GM12878 (cell line): ENCODE data around the gene TIMM8A. TPM values are rescaled to one million over a fixed set of nuclear protein-coding genes. Genes with fewer than 3 reads are reported as not detected.

Experiments
- ATF7 ChIP-seq: fragments of 450-650 bp; IDR thresholded peaks from 2 replicates; pipeline ENCODE4 v1.6.1; 2016; ENCODE audit warnings: low read depth, mild to moderate bottlenecking
- CREB1 ChIP-seq: IDR thresholded peaks from 2 replicates; pipeline ENCODE4 v1.6.1; 2012; ENCODE audit warnings: low read depth, mild to moderate bottlenecking, inconsistent platforms
- EGR1 ChIP-seq, 2 experiments: IDR thresholded peaks; 1 replicate in 1 of 2; 2 replicates in 1 of 2; pipeline ENCODE4 v1.6.1; 2011 to 2012; ENCODE audit warnings: low read depth in 2 of 2, low read length in 2 of 2, borderline replicate concordance in 1 of 2, mild to moderate bottlenecking in 1 of 2, moderate library complexity in 1 of 2
- ESRRA ChIP-seq: IDR thresholded peaks from 2 replicates; pipeline ENCODE4 v1.6.1; 2012; ENCODE audit warnings: mild to moderate bottlenecking, low read length, improper control_type of control experiment
- HDAC2 ChIP-seq: fragments of 200-600 bp; sonication (generic); IDR thresholded peaks from 2 replicates; pipeline ENCODE4 v1.6.1; 2017
- NFIC ChIP-seq: IDR thresholded peaks from 2 replicates; pipeline ENCODE4 v1.6.1; 2012; ENCODE audit warnings: low read depth, mild to moderate bottlenecking, inconsistent platforms, low read length, moderate library complexity
- NFYA ChIP-seq: IDR thresholded peaks from 2 replicates; pipeline ENCODE4 v1.6.1; 2011; ENCODE audit warnings: low read depth, mild to moderate bottlenecking, low read length, improper control_type of control experiment, borderline replicate concordance
- PAX8 ChIP-seq: fragments of 450-650 bp; IDR thresholded peaks from 2 replicates; pipeline ENCODE4 v1.6.1; 2017; ENCODE audit warnings: mild to moderate bottlenecking, moderate library complexity
- RBBP5 ChIP-seq: fragments of 200-600 bp; sonication (generic); conservative IDR thresholded peaks from 2 replicates; pipeline ENCODE4 v1.6.1; 2016
- SMARCA5 ChIP-seq: fragments of 450-650 bp; IDR thresholded peaks from 2 replicates; pipeline ENCODE4 v1.6.1; 2017; ENCODE audit warnings: mild to moderate bottlenecking
- SRF ChIP-seq, 2 experiments: IDR thresholded peaks; 2 replicates each; pipeline ENCODE4 v1.6.1; 2011; ENCODE audit warnings: low read depth in 2 of 2, low read length in 2 of 2, mild to moderate bottlenecking in 1 of 2, moderate library complexity in 1 of 2
- STAT1 ChIP-seq: fragments of 450-650 bp; conservative IDR thresholded peaks from 2 replicates; pipeline ENCODE4 v1.6.1; 2014; ENCODE audit warnings: antibody characterized with exemption, mild to moderate bottlenecking
- SUPT20H ChIP-seq: IDR thresholded peaks from 2 replicates; pipeline ENCODE4 v1.6.1; 2011; ENCODE audit warnings: low read depth, mild to moderate bottlenecking, low read length, moderate library complexity, borderline replicate concordance; ENCODE audit not compliant: control insufficient read depth
- TCF7 ChIP-seq: IDR thresholded peaks from 2 replicates; pipeline ENCODE4 v1.6.1; 2014; ENCODE audit warnings: antibody characterized with exemption, borderline replicate concordance
- YY1 ChIP-seq: IDR thresholded peaks from 2 replicates; pipeline ENCODE4 v1.6.1; 2011; ENCODE audit warnings: low read depth, mild to moderate bottlenecking, low read length
- ZNF24 ChIP-seq: fragments of 450-650 bp; IDR thresholded peaks from 2 replicates; pipeline ENCODE4 v1.6.1; 2017; ENCODE audit warnings: antibody characterized with exemption, mild to moderate bottlenecking
- polyA plus RNA-seq, 11 experiments: library from polyadenylated mRNA; depleted of rRNA in 4 of 11; unstranded in 6 of 11; stranded (reverse) in 5 of 11; fragments of >200 nt; fragmentation: Nextera tagmentation in 4 of 11; fragmentation: Illumina TruSeq in 1 of 11; extraction: Ambion mirVana in 4 of 11; extraction: Trizol in 1 of 11; gene quantifications; 1 replicate in 1 of 11; 2 replicates in 10 of 11; pipeline versions ENCODE4 v1.2.1 to v1.2.3, GENCODE V29; 2011 to 2016; ENCODE audit warnings: inconsistent platforms in 2 of 11, missing spikeins in 2 of 11, low read depth in 1 of 11
- total RNA-seq, 4 experiments: library from RNA; depleted of rRNA in 3 of 4; stranded (reverse); fragments of >200 nt in 3 of 4; fragmentation: Illumina TruSeq in 1 of 4; extraction: Trizol in 1 of 4; gene quantifications; 2 replicates each; pipeline versions ENCODE4 v1.2.1 to v1.2.3, GENCODE V29; 2013 to 2021
- TF ChIP-seq, protein P1 (sequence below): fragments of 450-650 bp; IDR thresholded peaks from 2 replicates; pipeline ENCODE4 v1.6.1; 2016; ENCODE audit warnings: mild to moderate bottlenecking, moderate library complexity, borderline replicate concordance
- TF ChIP-seq, protein P2 (sequence below): fragments of 450-650 bp; IDR thresholded peaks from 2 replicates; pipeline ENCODE4 v1.6.1; 2016; ENCODE audit warnings: mild to moderate bottlenecking
- TF ChIP-seq, protein P3 (sequence below): IDR thresholded peaks from 2 replicates; pipeline ENCODE4 v1.6.1; 2012; ENCODE audit warnings: low read depth, low read length, improper control_type of control experiment
- TF ChIP-seq, protein P4 (sequence below): fragments of 150-350 bp; IDR thresholded peaks from 2 replicates; pipeline ENCODE4 v1.6.1; 2014; ENCODE audit warnings: mild to moderate bottlenecking, low read depth, low read length
- TF ChIP-seq, protein P5 (sequence below): fragments of 450-650 bp; IDR thresholded peaks from 2 replicates; pipeline ENCODE4 v1.6.1; 2017; ENCODE audit warnings: low read depth, mild to moderate bottlenecking, moderate library complexity

The TIMM8A gene
- total and polyA plus RNA-seq, 10 of the 15 experiments (the other 5 are each of a cell fraction or from before 2014, with no cell fraction given), result 6.7 to 92.7 (median 26.5) TPM

DNA sequence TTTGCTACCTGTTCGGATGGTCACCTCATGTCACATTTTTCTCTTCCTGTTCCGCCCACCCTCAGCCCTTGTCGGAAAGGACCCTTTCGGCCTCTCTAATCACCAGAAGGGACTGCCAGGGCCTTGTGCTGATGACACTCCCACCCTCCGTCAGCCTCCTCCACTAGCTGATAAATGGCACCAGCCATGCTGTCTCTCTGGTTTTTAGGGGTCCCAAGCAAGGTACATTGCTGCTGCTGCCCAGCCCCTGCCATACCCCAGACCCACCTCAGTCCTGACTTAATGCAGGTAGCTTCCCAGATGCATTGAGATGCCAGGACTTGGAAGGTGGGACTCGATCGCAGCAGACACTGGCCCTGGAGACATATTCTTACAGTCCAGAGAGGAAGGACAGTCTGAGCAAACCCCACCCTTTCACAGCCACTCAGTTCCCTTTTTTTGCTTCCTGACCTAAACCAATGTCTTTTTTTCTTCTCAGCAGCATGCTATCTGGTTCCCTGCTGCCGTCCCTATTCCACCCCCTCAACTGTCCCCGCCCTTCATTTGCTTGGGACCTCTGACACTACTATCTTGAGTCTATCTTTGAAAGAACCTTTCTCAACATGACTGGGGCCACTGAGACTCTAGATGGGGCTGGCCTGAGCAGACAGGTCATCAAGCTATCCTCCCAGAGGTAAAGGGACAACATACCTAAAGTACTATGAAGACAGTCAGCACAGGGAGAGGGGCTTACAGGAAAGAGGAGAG, 37.4 kb upstream of the TIMM8A start, which contains the start of gene BTK (continued):
- TF ChIP-seq, protein P1, sequence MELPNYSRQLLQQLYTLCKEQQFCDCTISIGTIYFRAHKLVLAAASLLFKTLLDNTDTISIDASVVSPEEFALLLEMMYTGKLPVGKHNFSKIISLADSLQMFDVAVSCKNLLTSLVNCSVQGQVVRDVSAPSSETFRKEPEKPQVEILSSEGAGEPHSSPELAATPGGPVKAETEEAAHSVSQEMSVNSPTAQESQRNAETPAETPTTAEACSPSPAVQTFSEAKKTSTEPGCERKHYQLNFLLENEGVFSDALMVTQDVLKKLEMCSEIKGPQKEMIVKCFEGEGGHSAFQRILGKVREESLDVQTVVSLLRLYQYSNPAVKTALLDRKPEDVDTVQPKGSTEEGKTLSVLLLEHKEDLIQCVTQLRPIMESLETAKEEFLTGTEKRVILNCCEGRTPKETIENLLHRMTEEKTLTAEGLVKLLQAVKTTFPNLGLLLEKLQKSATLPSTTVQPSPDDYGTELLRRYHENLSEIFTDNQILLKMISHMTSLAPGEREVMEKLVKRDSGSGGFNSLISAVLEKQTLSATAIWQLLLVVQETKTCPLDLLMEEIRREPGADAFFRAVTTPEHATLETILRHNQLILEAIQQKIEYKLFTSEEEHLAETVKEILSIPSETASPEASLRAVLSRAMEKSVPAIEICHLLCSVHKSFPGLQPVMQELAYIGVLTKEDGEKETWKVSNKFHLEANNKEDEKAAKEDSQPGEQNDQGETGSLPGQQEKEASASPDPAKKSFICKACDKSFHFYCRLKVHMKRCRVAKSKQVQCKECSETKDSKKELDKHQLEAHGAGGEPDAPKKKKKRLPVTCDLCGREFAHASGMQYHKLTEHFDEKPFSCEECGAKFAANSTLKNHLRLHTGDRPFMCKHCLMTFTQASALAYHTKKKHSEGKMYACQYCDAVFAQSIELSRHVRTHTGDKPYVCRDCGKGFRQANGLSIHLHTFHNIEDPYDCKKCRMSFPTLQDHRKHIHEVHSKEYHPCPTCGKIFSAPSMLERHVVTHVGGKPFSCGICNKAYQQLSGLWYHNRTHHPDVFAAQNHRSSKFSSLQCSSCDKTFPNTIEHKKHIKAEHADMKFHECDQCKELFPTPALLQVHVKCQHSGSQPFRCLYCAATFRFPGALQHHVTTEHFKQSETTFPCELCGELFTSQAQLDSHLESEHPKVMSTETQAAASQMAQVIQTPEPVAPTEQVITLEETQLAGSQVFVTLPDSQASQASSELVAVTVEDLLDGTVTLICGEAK, result no peak
- no peak for TF ChIP-seq YY1
- no peak for TF ChIP-seq SRF (IDR thresholded peaks at IDR 0.05; ENCODE audit: low read depth in 2 of 2, low read length in 2 of 2)
- TF ChIP-seq ZNF24, result no peak
- TF ChIP-seq, protein P2, sequence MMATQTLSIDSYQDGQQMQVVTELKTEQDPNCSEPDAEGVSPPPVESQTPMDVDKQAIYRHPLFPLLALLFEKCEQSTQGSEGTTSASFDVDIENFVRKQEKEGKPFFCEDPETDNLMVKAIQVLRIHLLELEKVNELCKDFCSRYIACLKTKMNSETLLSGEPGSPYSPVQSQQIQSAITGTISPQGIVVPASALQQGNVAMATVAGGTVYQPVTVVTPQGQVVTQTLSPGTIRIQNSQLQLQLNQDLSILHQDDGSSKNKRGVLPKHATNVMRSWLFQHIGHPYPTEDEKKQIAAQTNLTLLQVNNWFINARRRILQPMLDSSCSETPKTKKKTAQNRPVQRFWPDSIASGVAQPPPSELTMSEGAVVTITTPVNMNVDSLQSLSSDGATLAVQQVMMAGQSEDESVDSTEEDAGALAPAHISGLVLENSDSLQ, result no peak
- no peak for TF ChIP-seq SUPT20H
- TF ChIP-seq, protein P3, sequence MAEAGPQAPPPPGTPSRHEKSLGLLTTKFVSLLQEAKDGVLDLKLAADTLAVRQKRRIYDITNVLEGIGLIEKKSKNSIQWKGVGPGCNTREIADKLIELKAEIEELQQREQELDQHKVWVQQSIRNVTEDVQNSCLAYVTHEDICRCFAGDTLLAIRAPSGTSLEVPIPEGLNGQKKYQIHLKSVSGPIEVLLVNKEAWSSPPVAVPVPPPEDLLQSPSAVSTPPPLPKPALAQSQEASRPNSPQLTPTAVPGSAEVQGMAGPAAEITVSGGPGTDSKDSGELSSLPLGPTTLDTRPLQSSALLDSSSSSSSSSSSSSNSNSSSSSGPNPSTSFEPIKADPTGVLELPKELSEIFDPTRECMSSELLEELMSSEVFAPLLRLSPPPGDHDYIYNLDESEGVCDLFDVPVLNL, result no peak
- TF ChIP-seq PAX8, result no peak
- TF ChIP-seq NFYA, result no peak
- TF ChIP-seq STAT1, result peak; percentile 69; the same call in 1 of the 2 replicates
- TF ChIP-seq ATF7, result 0 out of 2 replicates have a peak, but pooled peaks have one; percentile 19
- TF ChIP-seq SMARCA5, result no peak
- no peak for TF ChIP-seq NFIC
- no peak for TF ChIP-seq ESRRA
- TF ChIP-seq, protein P4, sequence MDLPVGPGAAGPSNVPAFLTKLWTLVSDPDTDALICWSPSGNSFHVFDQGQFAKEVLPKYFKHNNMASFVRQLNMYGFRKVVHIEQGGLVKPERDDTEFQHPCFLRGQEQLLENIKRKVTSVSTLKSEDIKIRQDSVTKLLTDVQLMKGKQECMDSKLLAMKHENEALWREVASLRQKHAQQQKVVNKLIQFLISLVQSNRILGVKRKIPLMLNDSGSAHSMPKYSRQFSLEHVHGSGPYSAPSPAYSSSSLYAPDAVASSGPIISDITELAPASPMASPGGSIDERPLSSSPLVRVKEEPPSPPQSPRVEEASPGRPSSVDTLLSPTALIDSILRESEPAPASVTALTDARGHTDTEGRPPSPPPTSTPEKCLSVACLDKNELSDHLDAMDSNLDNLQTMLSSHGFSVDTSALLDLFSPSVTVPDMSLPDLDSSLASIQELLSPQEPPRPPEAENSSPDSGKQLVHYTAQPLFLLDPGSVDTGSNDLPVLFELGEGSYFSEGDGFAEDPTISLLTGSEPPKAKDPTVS, result no peak
- 0 out of 2 replicates have a peak, but pooled peaks have one; percentile 34 for TF ChIP-seq CREB1
- TF ChIP-seq, protein P5, sequence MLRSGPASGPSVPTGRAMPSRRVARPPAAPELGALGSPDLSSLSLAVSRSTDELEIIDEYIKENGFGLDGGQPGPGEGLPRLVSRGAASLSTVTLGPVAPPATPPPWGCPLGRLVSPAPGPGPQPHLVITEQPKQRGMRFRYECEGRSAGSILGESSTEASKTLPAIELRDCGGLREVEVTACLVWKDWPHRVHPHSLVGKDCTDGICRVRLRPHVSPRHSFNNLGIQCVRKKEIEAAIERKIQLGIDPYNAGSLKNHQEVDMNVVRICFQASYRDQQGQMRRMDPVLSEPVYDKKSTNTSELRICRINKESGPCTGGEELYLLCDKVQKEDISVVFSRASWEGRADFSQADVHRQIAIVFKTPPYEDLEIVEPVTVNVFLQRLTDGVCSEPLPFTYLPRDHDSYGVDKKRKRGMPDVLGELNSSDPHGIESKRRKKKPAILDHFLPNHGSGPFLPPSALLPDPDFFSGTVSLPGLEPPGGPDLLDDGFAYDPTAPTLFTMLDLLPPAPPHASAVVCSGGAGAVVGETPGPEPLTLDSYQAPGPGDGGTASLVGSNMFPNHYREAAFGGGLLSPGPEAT, result 0 out of 2 replicates have a peak, but pooled peaks have one; percentile 8
- no peak for TF ChIP-seq TCF7
- no peak for TF ChIP-seq RBBP5
- no peak for TF ChIP-seq HDAC2
- peak in 1 of 2 experiments; percentile 57; a peak in 1 of 3 replicates for TF ChIP-seq EGR1 (IDR thresholded peaks at IDR 0.05; ENCODE audit: borderline replicate concordance in 1 of 2, low read depth in 2 of 2, low read length in 2 of 2)
